ENCODE data around the gene DHX15. TPM values are rescaled to one million over a fixed set of nuclear protein-coding genes. Genes with fewer than 3 reads are reported as not detected.
A peak's percentile ranks its signal among the peaks of the same experiment; 100 is the strongest.

Gene DHX15
- total and polyA plus RNA-seq, 2 experiments from 2014 or later: 80.4 to 117 TPM

DNA sequence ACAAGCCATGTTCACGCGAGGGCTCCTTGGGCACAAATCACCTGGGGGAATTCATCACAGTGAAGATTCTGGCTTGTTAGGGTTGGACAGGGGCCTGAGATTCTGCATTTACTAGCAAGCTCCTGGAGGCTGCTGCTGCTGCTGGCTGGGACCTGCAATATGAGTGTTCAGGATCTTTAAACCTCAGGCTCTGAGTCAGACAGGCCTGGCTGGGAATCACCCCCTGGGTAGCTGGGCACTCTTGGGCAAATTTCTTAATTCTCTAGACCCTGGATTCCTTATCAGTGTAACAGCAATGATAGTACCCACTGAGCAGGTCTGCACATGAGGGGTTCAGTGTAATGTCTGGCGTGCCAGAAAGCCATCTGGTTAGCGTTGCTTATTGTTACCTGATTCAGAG lies 101.5 kb downstream of the DHX15 start:
- Histone ChIP-seq H2AFZ (no peak overlapping the region), H3K4me3 (no peak overlapping the region), H3K4me2 (ENCODE audit: unreplicated experiment) (no peak overlapping the region), H3K4me1 (ENCODE audit: insufficient read depth) (no peaks in the 10 kb centered on the region), H3K27ac (no peak overlapping the region), H3K79me2 (ENCODE audit: insufficient read depth) (no peaks in the 10 kb centered on the region), H3K36me3 (ENCODE audit: low read depth) (no peaks in the 10 kb centered on the region), H4K20me1 (ENCODE audit: insufficient read depth) (no peaks in the 10 kb centered on the region), H3K9me3 (ENCODE audit: low read depth) (no peaks in the 10 kb centered on the region), H3K27me3 (replicated peaks; ENCODE audit: insufficient read depth) (0 out of 2 replicates have a peak, but pooled peaks cover 16% of the 10 kb centered on the region), H3F3A (ENCODE audit: insufficient read depth) (no peaks in the 10 kb centered on the region), H3K9me2 (ENCODE audit: insufficient read depth) (no peaks in the 10 kb centered on the region), H3K9ac (no peak overlapping the region)
- TF ChIP-seq EZH2 (IDR thresholded peaks at IDR 0.05; ENCODE audit: insufficient read depth, poor library complexity, severe bottlenecking): no peak
- WGBS, 2 experiments (ENCODE audit: low coverage in 1 of 2, low lambda C conversion rate in 2 of 2, missing lambda C conversion rate in 2 of 2): 56 to 65% methylated on average over 4 of the region's 4 CpGs
- DNase-seq: peak; percentile 50
- in situ Hi-C loops (cut with MboI): loop anchor here (10.0 kb wide), 1 partner anchor 502 kb away; no protein-coding TSS in a partner anchor

- Histone ChIP-seq H3K4me1 (ENCODE audit: insufficient read depth) (peaks cover 3% of the 10 kb centered on the region; the same call in 1 of the 2 replicates), H3K36me3 (ENCODE audit: low read depth) (no peaks in the 10 kb centered on the region), H3K9me2 (ENCODE audit: insufficient read depth) (no peaks in the 10 kb centered on the region), H4K20me1 (ENCODE audit: insufficient read depth) (no peaks in the 10 kb centered on the region), H3K4me3 (no peak overlapping the region), H3K79me2 (ENCODE audit: insufficient read depth) (no peaks in the 10 kb centered on the region), H2AFZ (no peak overlapping the region), H3K4me2 (ENCODE audit: unreplicated experiment) (no peak overlapping the region), H3K27ac (no peak overlapping the region), H3K9me3 (ENCODE audit: low read depth) (no peaks in the 10 kb centered on the region), H3K9ac (no peak overlapping the region), H3F3A (ENCODE audit: insufficient read depth) (peaks cover 7% of the 10 kb centered on the region), H3K27me3 (replicated peaks; ENCODE audit: insufficient read depth) (peaks cover 16% of the 10 kb centered on the region)
- TF ChIP-seq EZH2phosphoT487 (IDR thresholded peaks at IDR 0.05; ENCODE audit: insufficient read depth, low read depth): no peak
- TF ChIP-seq EZH2 (IDR thresholded peaks at IDR 0.05; ENCODE audit: insufficient read depth, poor library complexity, severe bottlenecking): no peak
- in situ Hi-C loops (cut with MboI): no loop called here
- 3 to 4% methylated on average over 5 of the region's 5 CpGs for WGBS, 2 experiments (ENCODE audit: low coverage in 1 of 2, low lambda C conversion rate in 2 of 2, missing lambda C conversion rate in 2 of 2)
- peak; percentile 75 for DNase-seq
Observed at GRCh38 chr4:24477919-24478318, 106.4 kb downstream of the DHX15 start.

MicroRNAs within 50 kb of the gene (microRNA counts, 767-probe panel; counts per million panel counts)
- microRNA hsa-miR-573: 447 counts per million, percentile 86 among the panel's probes with 10 or more counts

Small RNAs within 50 kb of the gene (microRNA-seq; reads per million reads assigned to microRNA genes)
- not detected for gene MIR573 (ENCODE audit: borderline number of aligned reads)

Small RNAs within 50 kb of the gene (small RNA-seq; reads per million reads assigned to genes)
- gene MIR573 (ENCODE audit: low read depth, low replicate concordance): not detected
- gene RN7SL16P (ENCODE audit: low read depth, low replicate concordance): not detected

Other genes with a start within 250 kb of the DHX15 start
- 3.8 and 8.2 TPM in 2 replicates for gene SOD3, start 211.0 kb upstream of the DHX15 start, total RNA-seq (2014; rRNA removed; shearing (Covaris generic))
- gene SOD3, start 211.0 kb upstream of the DHX15 start, polyA plus RNA-seq (2016; fragmentation: Nextera tagmentation; extraction: Ambion mirVana): 9.2 and 10.1 TPM in 2 replicates

All from GM23248 (cell line).